HepG2 (cell line): ENCODE results near the gene FAM209A. TPM values are rescaled to one million over a fixed set of nuclear protein-coding genes. Genes with fewer than 3 reads are reported as not detected.

Source experiments
- ATAC-seq: fragments of 200-7000 bp; cut with Tn5 transposase; 3 replicates; pipeline ENCODE4 v1.9.1; 2020; ENCODE audit warnings: mild to moderate bottlenecking, moderate library complexity
- BruUV-seq: library from RNA; stranded (reverse); fragments of 400-500 nt; replicated peaks from 2 replicates; lab custom pipeline; 2021; lab: Mats Ljungman, UMichigan
- CTCF ChIA-PET: fragments of 300-600 bp; formaldehyde crosslinking; extraction: SDS; loops from one replicate; lab custom pipeline; 2021; ENCODE audit warnings: low total read pairs, inconsistent platforms, low intra/inter-chr PET ratio; lab: Yijun Ruan, JAX
- POLR2A ChIA-PET: fragments of 350-600 bp; sonication (Branson Sonifier 250); formaldehyde crosslinking; loops from one replicate; lab custom pipeline; 2020; ENCODE audit warnings: antibody characterized with exemption, inconsistent platforms; lab: Yijun Ruan, JAX
- DNase-seq: peaks from one replicate; pipeline ENCODE4 v3.0.0-alpha.2; 2015; ENCODE audit warnings: low spot score
- FAIRE-seq: peaks from 3 replicates; lab custom pipeline; 2011; peaks lifted over from hg19 to GRCh38; lab: Jason Lieb, UNC
- H2AFZ ChIP-seq: one replicate; pipeline ENCODE4 v1.6.1; 2011; ENCODE audit warnings: low read length, inconsistent platforms
- H3K27ac ChIP-seq: fragments of 300-600 bp; 3 replicates; pipeline ENCODE4 v1.8.0; 2011; ENCODE audit warnings: mixed run types, mild to moderate bottlenecking, mixed read lengths, low read length, inconsistent platforms; ENCODE audit not compliant: insufficient read depth; ENCODE audit errors: extremely low read length
- H3K27me3 ChIP-seq, 2 experiments: fragments of 200-600 bp in 1 of 2; 2 replicates in 1 of 2; 3 replicates in 1 of 2; pipeline versions ENCODE4 v1.6.0 to v1.8.0; 2011; ENCODE audit warnings: low read length in 2 of 2, mild to moderate bottlenecking in 2 of 2, moderate library complexity in 2 of 2, inconsistent platforms in 1 of 2; ENCODE audit not compliant: insufficient read depth in 2 of 2, control insufficient read depth in 1 of 2
- H3K36me3 ChIP-seq, 2 experiments: fragments of 200-600 bp in 1 of 2; replicated peaks in 1 of 2; 2 replicates in 1 of 2; 3 replicates in 1 of 2; pipeline versions ENCODE4 v1.5.1 to v1.8.0; 2011; ENCODE audit warnings: low read length in 2 of 2, inconsistent platforms in 1 of 2; ENCODE audit not compliant: insufficient read depth in 2 of 2, control insufficient read depth in 1 of 2
- H3K4me1 ChIP-seq: 2 replicates; pipeline ENCODE4 v1.5.1; 2012; ENCODE audit warnings: low read length, inconsistent platforms; ENCODE audit not compliant: insufficient read depth
- H3K4me2 ChIP-seq: 2 replicates; pipeline ENCODE4 v1.6.0; 2011; ENCODE audit warnings: low read depth, low read length, inconsistent platforms
- H3K4me3 ChIP-seq, 3 experiments: fragments of 200-600 bp in 1 of 3; sonication (generic), shearing (Covaris generic) in 1 of 3; replicated peaks in 1 of 3; 2 replicates each; pipeline ENCODE4 v1.5.1; 2011 to 2016; ENCODE audit warnings: low read length in 3 of 3, inconsistent platforms in 2 of 3, low read depth in 2 of 3, mild to moderate bottlenecking in 2 of 3, control low read depth in 1 of 3, mixed read lengths in 1 of 3; ENCODE audit not compliant: insufficient read depth in 1 of 3
- H3K79me2 ChIP-seq: one replicate; pipeline ENCODE4 v1.6.1; 2011; ENCODE audit warnings: low read length, inconsistent platforms; ENCODE audit not compliant: insufficient read depth
- H3K9ac ChIP-seq: 2 replicates; pipeline ENCODE4 v1.6.0; 2011; ENCODE audit warnings: mild to moderate bottlenecking, low read depth, low read length, inconsistent platforms; ENCODE audit not compliant: insufficient read depth
- H3K9me3 ChIP-seq: 2 replicates; pipeline ENCODE4 v1.5.1; 2012; ENCODE audit warnings: mild to moderate bottlenecking, low read length
- H4K20me1 ChIP-seq: 2 replicates; pipeline ENCODE4 v1.6.0; 2011; ENCODE audit warnings: inconsistent platforms, mild to moderate bottlenecking, low read length, moderate library complexity; ENCODE audit not compliant: insufficient read depth
- ATF7 ChIP-seq, 2 experiments: fragments of 450-650 bp in 1 of 2; sonication (generic) in 1 of 2; formaldehyde crosslinking in 1 of 2; IDR thresholded peaks; 2 replicates each; pipeline versions ENCODE4 v1.4.0 to v1.6.1; 2016 to 2020; ENCODE audit warnings: antibody characterized with exemption in 1 of 2, mild to moderate bottlenecking in 1 of 2, missing genetic modification reagents in 1 of 2
- KDM4B ChIP-seq: sonication (generic); formaldehyde crosslinking; IDR thresholded peaks from 2 replicates; pipeline ENCODE4 v1.4.0; 2020; ENCODE audit warnings: missing genetic modification reagents
- NCOA1 ChIP-seq: sonication (generic); formaldehyde crosslinking; IDR thresholded peaks from 2 replicates; pipeline ENCODE4 v1.9.0; 2021; ENCODE audit warnings: missing genetic modification reagents
- RARA ChIP-seq: IDR thresholded peaks from 2 replicates; pipeline ENCODE4 v1.6.1; 2016; ENCODE audit warnings: missing genetic modification reagents, missing compliant biosample characterization
- ZNF530 ChIP-seq: sonication (generic); formaldehyde crosslinking; IDR thresholded peaks from 2 replicates; pipeline ENCODE4 v1.5.0; 2020; ENCODE audit warnings: low read depth, mild to moderate bottlenecking, missing genetic modification reagents
- WGBS: methylation state at CpG from one replicate; pipeline ENCODE4 v1.1.6; 2017; ENCODE audit warnings: low lambda C conversion rate; 5-methylcytosine and 5-hydroxymethylcytosine counted together
- in situ Hi-C: cut with HindIII; loops from 2 replicates; pipeline ENCODE4 v1.10.0; 2017; ENCODE audit warnings: low pct_unique_long_range_greater_than_20kb; ENCODE audit not compliant: extremely low pct_ligation_motif_present
- intact Hi-C: fragments of 100-400 bp; cut with micrococcal nuclease; formaldehyde crosslinking; loops from one replicate; pipeline ENCODE4 v1.10.0; 2022; ENCODE audit not compliant: unreplicated experiment
- polyA plus RNA-seq, 8 experiments: library from polyadenylated mRNA; depleted of rRNA in 3 of 8; stranded (reverse) in 7 of 8; unstranded in 1 of 8; fragments of >200 nt; fragmentation: Illumina TruSeq in 4 of 8; extraction: Trizol in 4 of 8; gene quantifications; 2 replicates each; pipeline versions ENCODE4 v1.2.1 to v1.2.3, GENCODE V29; 2011 to 2016; ENCODE audit warnings: low read depth in 4 of 8, missing spikeins in 1 of 8, mixed read lengths in 1 of 8; ENCODE audit not compliant: insufficient read depth in 1 of 8
- total RNA-seq, 5 experiments: library from RNA; depleted of rRNA; stranded (reverse); fragments of >200 nt; fragmentation: Illumina TruSeq; extraction: Trizol; gene quantifications; 2 replicates each; pipeline ENCODE4 v1.2.3, GENCODE V29; 2016; ENCODE audit warnings: low read depth in 1 of 5
- TF ChIP-seq, protein P1 (sequence below): sonication (generic); formaldehyde crosslinking; IDR thresholded peaks from 2 replicates; pipeline ENCODE4 v1.9.0; 2021; ENCODE audit warnings: missing genetic modification reagents, mild to moderate bottlenecking, borderline replicate concordance

FAM209A gene
- total and polyA plus RNA-seq, 2 of the 13 experiments (the other 11 are each of a cell fraction or from before 2014, with no cell fraction given), result 0.15 to 0.36 TPM

DNA sequence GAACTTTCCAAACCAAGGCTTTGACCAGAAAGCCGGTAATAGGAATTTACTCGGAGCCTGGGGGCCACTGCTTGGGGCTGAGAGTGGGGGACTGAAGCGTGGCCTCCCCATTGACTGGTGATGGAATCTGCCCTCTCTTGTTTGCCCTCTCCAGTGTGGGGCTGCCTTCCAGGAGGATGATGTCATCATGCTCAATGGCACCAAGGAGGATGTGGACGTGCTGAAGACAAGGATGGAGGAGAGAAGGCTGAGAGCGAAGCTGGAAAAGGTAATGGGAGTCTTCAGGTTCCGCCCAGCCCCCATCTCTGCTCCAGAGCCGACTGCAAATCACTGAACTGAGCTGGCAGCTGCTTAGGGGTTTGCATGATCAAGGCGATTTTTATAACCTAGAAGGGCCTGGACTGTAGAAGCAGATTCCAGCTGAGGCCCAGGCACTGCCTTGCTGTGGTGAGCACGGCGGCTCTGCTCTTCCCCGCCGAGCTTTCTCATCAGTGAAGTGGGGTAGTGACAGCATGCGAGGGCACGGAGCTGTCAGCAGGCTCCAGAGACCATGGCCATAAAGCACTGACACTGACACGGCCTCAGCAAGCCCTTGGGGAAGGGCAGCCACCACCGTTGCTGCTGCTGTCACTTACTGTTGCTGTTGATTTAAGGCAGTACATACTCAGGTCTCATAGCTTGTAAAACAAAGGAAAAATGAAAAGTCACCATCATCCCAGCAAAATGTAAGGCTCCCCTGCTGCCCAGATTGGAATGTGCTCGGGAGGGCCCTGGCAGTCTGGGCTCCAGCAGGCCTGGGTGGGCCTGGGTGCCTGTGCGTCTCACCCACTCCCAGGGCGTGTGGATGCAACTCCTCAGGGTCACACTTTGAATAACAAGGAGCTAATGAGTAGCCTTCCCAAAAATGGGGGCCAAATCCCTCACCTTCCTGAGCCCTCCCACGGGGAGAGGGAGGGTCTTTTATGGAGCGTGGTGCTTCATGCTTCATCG is 11.1 kb upstream of the FAM209A start:
- H3K9me3 ChIP-seq, result no peaks in the 10 kb centered on the region
- ChIA-PET POLR2A (no interaction called here), CTCF (no interaction called here)
- H3K4me1 ChIP-seq, result no peaks in the 10 kb centered on the region
- no TSS peak for BruUV-seq
- 97% methylated on average over 22 of the region's 22 CpGs for WGBS
- FAIRE-seq (no peak), DNase-seq (no peak), ATAC-seq (no peak; the same call in 2 of the 3 replicates)
- no peak for TF ChIP-seq KDM4B (CRISPR knock-in tag)
- peak; percentile 96 for TF ChIP-seq ATF7 (IDR thresholded peaks at IDR 0.05)
- TF ChIP-seq ATF7 (CRISPR knock-in tag; IDR thresholded peaks at IDR 0.05), result no peak
- H3K27ac ChIP-seq, result no peak overlapping the region
- no peaks in the 10 kb centered on the region for H4K20me1 ChIP-seq
- H3K4me3 ChIP-seq, result no peak overlapping the region
- in situ Hi-C loops, result no loop called here
- H3K9ac ChIP-seq, result no peak overlapping the region
- no peak overlapping the region for H2AFZ ChIP-seq
- no peaks in the 10 kb centered on the region for H3K27me3 ChIP-seq
- H3K4me2 ChIP-seq, result no peak overlapping the region
- no peaks in the 10 kb centered on the region for H3K79me2 ChIP-seq
- intact Hi-C loops, result no loop called here
- H3K36me3 ChIP-seq, result peaks cover 23 to 51% of the 10 kb centered on the region in 2 experiments

DNA sequence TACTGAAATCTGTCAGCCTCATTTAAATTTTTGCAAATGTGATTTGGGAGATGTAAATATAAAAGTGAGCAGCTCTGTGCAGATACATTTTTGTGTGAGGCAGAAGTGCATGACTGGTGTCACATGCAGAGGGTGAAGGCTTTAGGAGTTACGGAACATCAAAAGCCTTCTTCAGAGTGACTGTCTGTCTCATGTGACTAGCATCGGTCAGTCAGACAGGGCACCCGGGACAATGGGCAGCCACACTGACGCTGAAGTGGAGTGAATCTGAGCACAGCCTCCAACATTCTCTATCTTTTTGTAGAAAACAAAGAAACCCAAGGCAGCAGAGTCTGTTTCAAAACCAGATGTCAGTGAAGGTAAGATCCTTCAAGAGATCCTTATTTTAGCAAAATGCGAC is 7.9 kb upstream of the FAM209A start:
- peaks cover 16% of the 10 kb centered on the region; the same call in 1 of the 2 replicates for H3K9me3 ChIP-seq
- TF ChIP-seq, protein P1, sequence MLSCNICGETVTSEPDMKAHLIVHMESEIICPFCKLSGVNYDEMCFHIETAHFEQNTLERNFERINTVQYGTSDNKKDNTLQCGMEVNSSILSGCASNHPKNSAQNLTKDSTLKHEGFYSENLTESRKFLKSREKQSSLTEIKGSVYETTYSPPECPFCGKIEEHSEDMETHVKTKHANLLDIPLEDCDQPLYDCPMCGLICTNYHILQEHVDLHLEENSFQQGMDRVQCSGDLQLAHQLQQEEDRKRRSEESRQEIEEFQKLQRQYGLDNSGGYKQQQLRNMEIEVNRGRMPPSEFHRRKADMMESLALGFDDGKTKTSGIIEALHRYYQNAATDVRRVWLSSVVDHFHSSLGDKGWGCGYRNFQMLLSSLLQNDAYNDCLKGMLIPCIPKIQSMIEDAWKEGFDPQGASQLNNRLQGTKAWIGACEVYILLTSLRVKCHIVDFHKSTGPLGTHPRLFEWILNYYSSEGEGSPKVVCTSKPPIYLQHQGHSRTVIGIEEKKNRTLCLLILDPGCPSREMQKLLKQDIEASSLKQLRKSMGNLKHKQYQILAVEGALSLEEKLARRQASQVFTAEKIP (CRISPR knock-in tag), result no peak
- TF ChIP-seq RARA (CRISPR knock-in tag) (no peak), NCOA1 (CRISPR knock-in tag) (no peak), ZNF530 (CRISPR knock-in tag) (no peak)
- no peak for ATAC-seq
- intact Hi-C loops (loop anchor here (1.0 kb wide), 1 partner anchor 116 kb away; no protein-coding TSS in a partner anchor), in situ Hi-C loops (no loop called here)
- H3K4me3 ChIP-seq, result no peak overlapping the region
- no TSS peak for BruUV-seq
- no peak overlapping the region for H3K9ac ChIP-seq
- no peak overlapping the region for H3K27ac ChIP-seq
- no peaks in the 10 kb centered on the region for H4K20me1 ChIP-seq
- DNase-seq, result no peak
- 95% methylated on average over 5 of the region's 5 CpGs for WGBS
- no peaks in the 10 kb centered on the region for H3K4me1 ChIP-seq
- no peaks in the 10 kb centered on the region for H3K79me2 ChIP-seq
- H2AFZ ChIP-seq, result no peak overlapping the region
- CTCF ChIA-PET, result interaction anchor here (1.3 to 1.8 kb wide), 2 partner anchors 116 to 269 kb away, joined by 7 to 18 read pairs; partner anchors contain the start of gene MC3R
- H3K4me2 ChIP-seq, result no peak overlapping the region
- H3K36me3 ChIP-seq, result peaks cover 32 to 69% of the 10 kb centered on the region in 2 experiments
- POLR2A ChIA-PET, result no interaction called here
- FAIRE-seq, result no peak
- H3K27me3 ChIP-seq, result no peaks in the 10 kb centered on the region
